Measurements from ENCODE around the gene UQCRQ. TPM values are rescaled to one million over a fixed set of nuclear protein-coding genes. Genes with fewer than 3 reads are reported as not detected.

Gene UQCRQ
- total RNA-seq = 100 to 1,000 TPM; 621 to 661 TPM

GRCh38 chr5:132866342-132867045 is at the start of gene UQCRQ, which contains the start of gene GDF9:
Gene UQCRQ (plus strand): TSS chr5:132866642. CDS start chr5:132866882, 240 bp downstream.
Gene GDF9 (minus strand): TSS chr5:132866469. CDS start chr5:132864533, 1,936 bp downstream.
- POLR2A ChIA-PET = interaction anchor here (0.9 to 1.6 kb wide), 4 partner anchors 45 to 186 kb away, joined by 3 to 7 read pairs (median 4); no protein-coding TSS in a partner anchor
- CTCF ChIA-PET = interaction anchor here (1.0 to 2.6 kb wide), 5 partner anchors 11 to 59 kb away, joined by 3 to 9 read pairs (median 4); no protein-coding TSS in a partner anchor

GRCh38 chr5:132817011-132817410 is 49.4 kb upstream of the UQCRQ start:
- CTCF ChIA-PET = interaction anchor here (1.6 kb wide), 1 partner anchor 176 kb away, joined by 3 read pairs; no protein-coding TSS in a partner anchor
- POLR2A ChIA-PET = no interaction called here

GRCh38 chr5:132819468-132819867 is 47.0 kb upstream of the UQCRQ start:
- POLR2A ChIA-PET = no interaction called here
- CTCF ChIA-PET = interaction anchor here (0.5 to 3.5 kb wide), 20 partner anchors 9 to 433 kb away, joined by 3 to 20 read pairs (median 4); partner anchors contain the start of genes KIF3A, RAD50 and SHROOM1

GRCh38 chr5:132820162-132820754 is 46.2 kb upstream of the UQCRQ start:
- ChIA-PET CTCF (interaction anchor here (0.6 to 3.5 kb wide), 27 partner anchors 10 to 1721 kb away, joined by 3 to 20 read pairs (median 4); partner anchors contain the start of genes KIF3A, RAD50 and SHROOM1), POLR2A (interaction anchor here (0.6 to 0.7 kb wide), 2 partner anchors 49 to 324 kb away, joined by 4 to 6 read pairs; no protein-coding TSS in a partner anchor)

GRCh38 chr5:132821350-132821749 is 45.1 kb upstream of the UQCRQ start:
- POLR2A ChIA-PET = no interaction called here
- CTCF ChIA-PET = interaction anchor here (0.9 to 3.5 kb wide), 8 partner anchors 9 to 295 kb away, joined by 3 to 20 read pairs (median 7); partner anchors contain the start of gene SHROOM1

- ChIA-PET POLR2A (no interaction called here), CTCF (interaction anchor here (0.9 to 3.1 kb wide), 3 partner anchors 12 to 295 kb away, joined by 5 to 15 read pairs (median 8); no protein-coding TSS in a partner anchor)
Observed at GRCh38 chr5:132821791-132822190, 44.7 kb upstream of the UQCRQ start.

- ChIA-PET CTCF (interaction anchor here (0.5 to 2.1 kb wide), 3 partner anchors 9 to 317 kb away, joined by 3 to 5 read pairs (median 5); partner anchors contain the start of gene SOWAHA), POLR2A (no interaction called here)
Observed at GRCh38 chr5:132822650-132823480, 43.6 kb upstream of the UQCRQ start.

GRCh38 chr5:132823481-132824050 is 42.9 kb upstream of the UQCRQ start:
- POLR2A ChIA-PET = no interaction called here
- CTCF ChIA-PET = interaction anchor here (0.5 to 2.1 kb wide), 5 partner anchors 10 to 438 kb away, joined by 3 to 5 read pairs (median 5); partner anchors contain the start of gene SOWAHA

- POLR2A ChIA-PET = no interaction called here
- CTCF ChIA-PET = interaction anchor here (0.9 to 2.1 kb wide), 4 partner anchors 11 to 438 kb away, joined by 3 to 5 read pairs (median 4); no protein-coding TSS in a partner anchor
Observed at GRCh38 chr5:132824426-132824825, 42.0 kb upstream of the UQCRQ start.

- CTCF ChIA-PET = interaction anchor here (0.9 to 1.8 kb wide), 4 partner anchors 10 to 298 kb away, joined by 4 to 5 read pairs (median 4); no protein-coding TSS in a partner anchor
- POLR2A ChIA-PET = interaction anchor here (0.6 kb wide), 1 partner anchor 89 kb away, joined by 5 read pairs; no protein-coding TSS in a partner anchor
Observed at GRCh38 chr5:132825033-132825833, 41.2 kb upstream of the UQCRQ start.

- ChIA-PET POLR2A (interaction anchor here (0.6 kb wide), 1 partner anchor 89 kb away, joined by 5 read pairs; no protein-coding TSS in a partner anchor), CTCF (interaction anchor here (0.7 to 1.4 kb wide), 5 partner anchors 29 to 440 kb away, joined by 3 to 5 read pairs (median 4); partner anchors contain the start of genes GDF9 and UQCRQ)
Observed at GRCh38 chr5:132825834-132826391, 40.5 kb upstream of the UQCRQ start.

- CTCF ChIA-PET = interaction anchor here (0.7 to 1.4 kb wide), 5 partner anchors 28 to 440 kb away, joined by 3 to 5 read pairs (median 4); partner anchors contain the start of genes GDF9 and UQCRQ
- POLR2A ChIA-PET = no interaction called here
Observed at GRCh38 chr5:132826424-132827082, 39.9 kb upstream of the UQCRQ start.

- ChIA-PET CTCF (interaction anchor here (0.7 to 4.7 kb wide), 5 partner anchors 9 to 55 kb away, joined by 3 to 20 read pairs (median 4); no protein-coding TSS in a partner anchor), POLR2A (no interaction called here)
Observed at GRCh38 chr5:132827943-132828673, 38.3 kb upstream of the UQCRQ start.

- ChIA-PET CTCF (interaction anchor here (1.0 to 4.7 kb wide), 8 partner anchors 9 to 302 kb away, joined by 3 to 20 read pairs (median 4); no protein-coding TSS in a partner anchor), POLR2A (no interaction called here)
Observed at GRCh38 chr5:132828846-132829494, 37.5 kb upstream of the UQCRQ start.

- ChIA-PET POLR2A (no interaction called here), CTCF (interaction anchor here (1.0 to 4.7 kb wide), 8 partner anchors 10 to 303 kb away, joined by 3 to 20 read pairs (median 4); partner anchors contain the start of gene CCNI2)
Observed at GRCh38 chr5:132829742-132830435, 36.6 kb upstream of the UQCRQ start.

Data from activated CD8-positive, alpha-beta memory T cell treated with anti-CD3 and anti-CD28 coated beads for 36 hours (primary cell).